SK-N-SH (cell line): Measurements from ENCODE around the gene CMTM2. TPM values are rescaled to one million over a fixed set of nuclear protein-coding genes. Genes with fewer than 3 reads are reported as not detected.

Experiments
- CTCF ChIA-PET: fragments of 300-600, 350-600 bp; formaldehyde crosslinking; extraction: SDS; loops from one replicate; lab custom pipeline; 2021; lab: Yijun Ruan, JAX
- POLR2A ChIA-PET: fragments of 350-600 bp; sonication (Branson Sonifier 250); formaldehyde crosslinking; extraction: SDS; loops from one replicate; lab custom pipeline; 2020; ENCODE audit warnings: antibody characterized with exemption, inconsistent platforms; lab: Yijun Ruan, JAX
- DNase-seq: peaks from one replicate; pipeline ENCODE4 v3.0.0; 2012
- H2AFZ ChIP-seq: fragments of 200-600 bp; sonication (generic); 2 replicates; pipeline ENCODE4 v1.8.1; 2016; ENCODE audit warnings: antibody characterized with exemption, mild to moderate bottlenecking, low read depth
- H3F3A ChIP-seq: fragments of 200-600 bp; sonication (generic); replicated peaks from 2 replicates; pipeline ENCODE3; 2016; ENCODE audit warnings: antibody characterized with exemption, mild to moderate bottlenecking; ENCODE audit not compliant: insufficient read depth
- H3K27ac ChIP-seq, 2 experiments: fragments of 200-500 bp in 1 of 2; fragments of 200-600 bp in 1 of 2; sonication (Bioruptor generic) in 1 of 2; sonication (generic), shearing (Covaris generic) in 1 of 2; 2 replicates each; pipeline versions ENCODE4 v1.5.1 to v1.6.1; 2014 to 2016; ENCODE audit warnings: low read depth in 2 of 2, inconsistent platforms in 1 of 2, low read length in 1 of 2, mild to moderate bottlenecking in 1 of 2, mixed read lengths in 1 of 2
- H3K27me3 ChIP-seq: fragments of 200-600 bp; sonication (generic), shearing (Covaris generic); 2 replicates; pipeline ENCODE4 v1.6.1; 2016; ENCODE audit warnings: mixed run types; ENCODE audit not compliant: insufficient read depth
- H3K36me3 ChIP-seq, 2 experiments: fragments of 200-500 bp in 1 of 2; fragments of 200-600 bp in 1 of 2; sonication (Bioruptor generic) in 1 of 2; sonication (generic) in 1 of 2; replicated peaks in 1 of 2; 2 replicates each; pipeline versions ENCODE3 to v1.5.1; 2014 to 2016; ENCODE audit warnings: low read length in 1 of 2, mild to moderate bottlenecking in 1 of 2; ENCODE audit not compliant: insufficient read depth in 2 of 2, control insufficient read depth in 1 of 2
- H3K4me1 ChIP-seq, 2 experiments: fragments of 200-500 bp in 1 of 2; fragments of 200-600 bp in 1 of 2; sonication (Bioruptor generic) in 1 of 2; sonication (generic), shearing (Covaris generic) in 1 of 2; 2 replicates each; pipeline versions ENCODE4 v1.5.1 to v1.6.1; 2014 to 2016; ENCODE audit warnings: low read depth in 1 of 2, low read length in 1 of 2, mixed run types in 1 of 2; ENCODE audit not compliant: insufficient read depth in 2 of 2, control insufficient read depth in 1 of 2
- H3K4me2 ChIP-seq: fragments of 200-600 bp; sonication (generic), shearing (Covaris generic); 2 replicates; pipeline ENCODE4 v1.6.1; 2017; ENCODE audit warnings: mixed run types
- H3K4me3 ChIP-seq, 2 experiments: fragments of 200-500 bp in 1 of 2; fragments of 200-600 bp in 1 of 2; sonication (Bioruptor generic) in 1 of 2; sonication (generic), shearing (Covaris generic) in 1 of 2; 2 replicates each; pipeline versions ENCODE4 v1.5.1 to v1.8.1; 2014 to 2016; ENCODE audit warnings: low read depth in 2 of 2, inconsistent platforms in 1 of 2, low read length in 1 of 2, mild to moderate bottlenecking in 1 of 2, mixed read lengths in 1 of 2, moderate library complexity in 1 of 2
- H3K79me2 ChIP-seq: fragments of 200-600 bp; sonication (generic); 2 replicates; pipeline ENCODE4 v1.8.1; 2017; ENCODE audit warnings: mild to moderate bottlenecking; ENCODE audit not compliant: insufficient read depth
- H3K9ac ChIP-seq: fragments of 200-600 bp; sonication (generic); 2 replicates; pipeline ENCODE4 v1.6.1; 2017; ENCODE audit warnings: mixed run types
- H3K9me2 ChIP-seq: fragments of 200-600 bp; sonication (generic); 2 replicates; pipeline ENCODE4 v1.6.1; 2017; ENCODE audit warnings: mixed run types
- H3K9me3 ChIP-seq: fragments of 200-600 bp; sonication (generic); 2 replicates; pipeline ENCODE4 v1.6.1; 2017; ENCODE audit warnings: mixed run types, mild to moderate bottlenecking, moderate library complexity
- H4K20me1 ChIP-seq: fragments of 200-600 bp; sonication (generic); 2 replicates; pipeline ENCODE4 v1.6.1; 2017; ENCODE audit warnings: mild to moderate bottlenecking, mixed run types; ENCODE audit not compliant: insufficient read depth
- CHD2 ChIP-seq: fragments of 150-350 bp; IDR thresholded peaks from 2 replicates; pipeline ENCODE4 v1.6.1; 2018; ENCODE audit warnings: low read length; ENCODE audit not compliant: partially characterized antibody
- FOSL2 ChIP-seq: IDR thresholded peaks from 2 replicates; pipeline ENCODE4 v1.4.0; 2012; ENCODE audit warnings: low read depth, mild to moderate bottlenecking, moderate library complexity, borderline replicate concordance
- FOXJ3 ChIP-seq: sonication (generic); formaldehyde crosslinking; IDR thresholded peaks from 2 replicates; pipeline ENCODE4 v1.5.1; 2020; ENCODE audit warnings: mild to moderate bottlenecking, missing genetic modification reagents
- GABPA ChIP-seq: IDR thresholded peaks from 2 replicates; pipeline ENCODE4 v1.4.0; 2012; ENCODE audit warnings: low read depth, mild to moderate bottlenecking
- IRF3 ChIP-seq: fragments of 150-350 bp; IDR thresholded peaks from 2 replicates; pipeline ENCODE4 v1.6.1; 2016; ENCODE audit warnings: mild to moderate bottlenecking, low read depth, low read length
- MAX ChIP-seq: IDR thresholded peaks from 2 replicates; pipeline ENCODE4 v1.4.0; 2012; ENCODE audit warnings: low read depth
- MEF2A ChIP-seq: IDR thresholded peaks from 2 replicates; pipeline ENCODE4 v1.4.0; 2012; ENCODE audit warnings: low read depth, borderline replicate concordance
- NFIC ChIP-seq: IDR thresholded peaks from 2 replicates; pipeline ENCODE4 v1.4.0; 2012; ENCODE audit warnings: borderline replicate concordance
- POLR2AphosphoS5 ChIP-seq: IDR thresholded peaks from 2 replicates; pipeline ENCODE4 v1.6.1; 2012; ENCODE audit warnings: low read depth, low read length
- RXRA ChIP-seq: IDR thresholded peaks from 2 replicates; pipeline ENCODE4 v1.4.0; 2012; ENCODE audit warnings: low read depth, mild to moderate bottlenecking, borderline replicate concordance
- SMC3 ChIP-seq: IDR thresholded peaks from 2 replicates; pipeline ENCODE4 v1.6.1; 2012; ENCODE audit warnings: low read depth, low read length, improper control_type of control experiment
- TAF1 ChIP-seq: IDR thresholded peaks from 2 replicates; pipeline ENCODE4 v1.6.1; 2012; ENCODE audit warnings: low read depth, mild to moderate bottlenecking, low read length, moderate library complexity, borderline replicate concordance
- TEAD4 ChIP-seq: IDR thresholded peaks from 2 replicates; pipeline ENCODE4 v1.4.0; 2012; ENCODE audit warnings: mild to moderate bottlenecking, borderline replicate concordance; ENCODE audit not compliant: insufficient read depth
- USF1 ChIP-seq: IDR thresholded peaks from 2 replicates; pipeline ENCODE4 v1.4.0; 2012; ENCODE audit warnings: low read depth, borderline replicate concordance
- USF2 ChIP-seq: fragments of 150-350 bp; IDR thresholded peaks from 2 replicates; pipeline ENCODE4 v1.6.1; 2017; ENCODE audit warnings: antibody characterized with exemption, low read length, low read depth, borderline replicate concordance
- YY1 ChIP-seq: IDR thresholded peaks from 2 replicates; pipeline ENCODE4 v1.4.0; 2012; ENCODE audit warnings: low read depth, mild to moderate bottlenecking
- ZBTB33 ChIP-seq: IDR thresholded peaks from 2 replicates; pipeline ENCODE4 v1.4.0; 2012; ENCODE audit warnings: low read depth, borderline replicate concordance
- WGBS: methylation state at CpG from one replicate; pipeline ENCODE4 v1.1.6; 2017; ENCODE audit warnings: low lambda C conversion rate; 5-methylcytosine and 5-hydroxymethylcytosine counted together
- polyA plus RNA-seq, 3 experiments: library from polyadenylated mRNA; depleted of rRNA; stranded (reverse); fragments of >200 nt; gene quantifications; 2 replicates each; pipeline ENCODE4 v1.2.3, GENCODE V29; 2012
- TF ChIP-seq, protein P1 (sequence below): fragments of 200-600 bp; sonication (generic); IDR thresholded peaks from 2 replicates; pipeline ENCODE4 v1.6.1; 2017; ENCODE audit warnings: antibody characterized with exemption, mild to moderate bottlenecking, moderate library complexity
- TF ChIP-seq, protein P2 (sequence below): IDR thresholded peaks from 2 replicates; pipeline ENCODE4; 2012

Gene CMTM2
- polyA plus RNA-seq, 1 of the 3 experiments (the other 2 are of a cell fraction): not detected

DNA sequence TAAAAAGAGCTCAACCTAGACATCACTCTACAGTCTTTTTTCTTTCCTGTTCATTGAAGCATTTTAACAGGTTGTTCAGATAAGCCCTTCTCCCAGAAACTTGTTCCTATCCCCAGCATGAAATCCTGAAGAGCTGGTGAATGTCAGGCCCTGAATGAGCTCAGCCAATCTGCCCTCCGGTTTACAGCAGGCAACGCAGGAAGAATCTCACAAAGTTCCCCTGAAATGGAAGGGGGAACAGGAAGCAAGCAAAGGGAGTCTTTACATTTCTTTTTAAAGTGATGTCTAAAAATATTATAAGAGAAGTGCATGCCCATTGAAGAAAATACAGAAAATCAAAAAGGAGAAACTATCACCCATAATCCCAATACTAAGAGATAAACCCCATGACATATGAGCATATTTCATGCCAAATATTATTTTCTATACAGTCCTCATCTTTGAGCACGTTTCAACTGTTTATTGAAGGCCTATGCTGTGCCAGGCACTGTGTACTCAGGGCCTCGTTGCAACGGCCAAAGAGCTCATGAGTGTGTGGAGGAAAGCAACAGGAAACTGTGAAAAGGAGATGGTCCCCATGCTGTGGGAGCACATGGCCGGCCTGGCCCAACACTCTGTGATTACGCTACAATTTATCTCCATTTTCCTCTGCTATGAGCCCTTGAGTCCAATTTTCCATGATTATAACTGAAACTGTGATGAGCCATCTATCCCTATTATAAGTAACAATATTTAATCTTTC is 35.1 kb upstream of the CMTM2 start:
- Histone ChIP-seq H3K27ac (no peak overlapping the region), H3K9me2 (no peaks in the 10 kb centered on the region), H3F3A (peaks cover 3% of the 10 kb centered on the region), H3K4me1 (peaks cover 3 to 7% of the 10 kb centered on the region in 2 experiments; a peak in 2 of 4 replicates), H4K20me1 (no peaks in the 10 kb centered on the region), H3K4me3 (no peak overlapping the region), H3K27me3 (no peaks in the 10 kb centered on the region), H3K79me2 (no peaks in the 10 kb centered on the region), H3K9me3 (no peaks in the 10 kb centered on the region), H3K4me2 (no peak overlapping the region), H3K36me3 (peaks cover 3 to 11% of the 10 kb centered on the region in 2 experiments), H3K9ac (no peak overlapping the region), H2AFZ (no peak overlapping the region)
- DNase-seq: no peak
- ChIA-PET POLR2A (interaction anchor here (1.1 kb wide), 1 partner anchor 8 kb away, joined by 4 read pairs; the partner anchor contains the start of gene CKLF), CTCF (interaction anchor here (0.6 to 1.8 kb wide), 4 partner anchors 22 to 219 kb away, joined by 3 to 7 read pairs (median 4); no protein-coding TSS in a partner anchor)
- WGBS: 91% methylated on average over 7 of the region's 7 CpGs
- TF ChIP-seq ZBTB33 (no peak), MAX (no peak), GABPA (no peak), SMC3 (no peak), IRF3 (no peak), FOXJ3 (CRISPR knock-in tag) (no peak), FOSL2 (no peak), USF2 (no peak), USF1 (no peak), NFIC (no peak), POLR2AphosphoS5 (no peak), CHD2 (no peak), YY1 (no peak), TAF1 (no peak), MEF2A (no peak), RXRA (no peak), TEAD4 (no peak)
- TF ChIP-seq, protein P1, sequence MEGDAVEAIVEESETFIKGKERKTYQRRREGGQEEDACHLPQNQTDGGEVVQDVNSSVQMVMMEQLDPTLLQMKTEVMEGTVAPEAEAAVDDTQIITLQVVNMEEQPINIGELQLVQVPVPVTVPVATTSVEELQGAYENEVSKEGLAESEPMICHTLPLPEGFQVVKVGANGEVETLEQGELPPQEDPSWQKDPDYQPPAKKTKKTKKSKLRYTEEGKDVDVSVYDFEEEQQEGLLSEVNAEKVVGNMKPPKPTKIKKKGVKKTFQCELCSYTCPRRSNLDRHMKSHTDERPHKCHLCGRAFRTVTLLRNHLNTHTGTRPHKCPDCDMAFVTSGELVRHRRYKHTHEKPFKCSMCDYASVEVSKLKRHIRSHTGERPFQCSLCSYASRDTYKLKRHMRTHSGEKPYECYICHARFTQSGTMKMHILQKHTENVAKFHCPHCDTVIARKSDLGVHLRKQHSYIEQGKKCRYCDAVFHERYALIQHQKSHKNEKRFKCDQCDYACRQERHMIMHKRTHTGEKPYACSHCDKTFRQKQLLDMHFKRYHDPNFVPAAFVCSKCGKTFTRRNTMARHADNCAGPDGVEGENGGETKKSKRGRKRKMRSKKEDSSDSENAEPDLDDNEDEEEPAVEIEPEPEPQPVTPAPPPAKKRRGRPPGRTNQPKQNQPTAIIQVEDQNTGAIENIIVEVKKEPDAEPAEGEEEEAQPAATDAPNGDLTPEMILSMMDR: no peak
- TF ChIP-seq, protein P2, sequence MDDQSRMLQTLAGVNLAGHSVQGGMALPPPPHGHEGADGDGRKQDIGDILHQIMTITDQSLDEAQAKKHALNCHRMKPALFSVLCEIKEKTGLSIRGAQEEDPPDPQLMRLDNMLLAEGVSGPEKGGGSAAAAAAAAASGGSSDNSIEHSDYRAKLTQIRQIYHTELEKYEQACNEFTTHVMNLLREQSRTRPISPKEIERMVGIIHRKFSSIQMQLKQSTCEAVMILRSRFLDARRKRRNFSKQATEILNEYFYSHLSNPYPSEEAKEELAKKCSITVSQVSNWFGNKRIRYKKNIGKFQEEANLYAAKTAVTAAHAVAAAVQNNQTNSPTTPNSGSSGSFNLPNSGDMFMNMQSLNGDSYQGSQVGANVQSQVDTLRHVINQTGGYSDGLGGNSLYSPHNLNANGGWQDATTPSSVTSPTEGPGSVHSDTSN: no peak
